CD14-positive monocyte (primary cell): ENCODE data around the gene CLEC4G. TPM values are rescaled to one million over a fixed set of nuclear protein-coding genes. Genes with fewer than 3 reads are reported as not detected.

Experiments
- DNase-seq, 3 donors: peaks; one replicate each; pipeline ENCODE4 v3.0.0-alpha.2; 2011 to 2022
- H2AFZ ChIP-seq: 2 replicates; pipeline ENCODE4 v1.6.0; 2012; ENCODE audit warnings: mild to moderate bottlenecking, low read depth, low read length, inconsistent platforms; ENCODE audit not compliant: insufficient read depth, poor library complexity, severe bottlenecking
- H3K27ac ChIP-seq, 2 donors: 1 replicate in 1 of 2; 2 replicates in 1 of 2; pipeline ENCODE4 v1.5.1; 2012 to 2013; ENCODE audit warnings: low read length in 2 of 2, control low read depth in 1 of 2, inconsistent platforms in 1 of 2, low read depth in 1 of 2, mild to moderate bottlenecking in 1 of 2
- H3K27me3 ChIP-seq, 2 donors: one replicate each; pipeline versions ENCODE4 v1.6.0 to v1.6.1; 2011 to 2013; ENCODE audit warnings: low read length in 2 of 2; ENCODE audit not compliant: control insufficient read depth in 2 of 2, insufficient read depth in 2 of 2
- H3K36me3 ChIP-seq, 2 donors: replicated peaks in 1 of 2; 1 replicate in 1 of 2; 2 replicates in 1 of 2; pipeline versions ENCODE4 v1.5.1 to v1.6.1; 2012 to 2013; ENCODE audit warnings: low read length in 2 of 2, control low read depth in 1 of 2, inconsistent platforms in 1 of 2, mild to moderate bottlenecking in 1 of 2; ENCODE audit not compliant: insufficient read depth in 2 of 2, control insufficient read depth in 1 of 2
- H3K4me1 ChIP-seq, 2 donors: 1 replicate in 1 of 2; 2 replicates in 1 of 2; pipeline versions ENCODE4 v1.5.1 to v1.6.1; 2012 to 2013; ENCODE audit warnings: low read length in 2 of 2, control low read depth in 1 of 2, inconsistent platforms in 1 of 2, mild to moderate bottlenecking in 1 of 2, moderate library complexity in 1 of 2; ENCODE audit not compliant: insufficient read depth in 2 of 2, control insufficient read depth in 1 of 2
- H3K4me2 ChIP-seq: replicated peaks from 2 replicates; pipeline ENCODE3; 2012; ENCODE audit warnings: low read length, moderate library complexity, mild to moderate bottlenecking; ENCODE audit not compliant: poor library complexity, severe bottlenecking; ENCODE audit errors: extremely low read depth
- H3K4me3 ChIP-seq, 3 experiments: fragments of 200-600 bp in 1 of 3; sonication (generic) in 1 of 3; replicated peaks in 1 of 3; 1 replicate in 2 of 3; 2 replicates in 1 of 3; pipeline ENCODE4 v1.5.1; 2011 to 2013; ENCODE audit warnings: low read length in 3 of 3, mild to moderate bottlenecking in 3 of 3, control low read depth in 2 of 3, low read depth in 2 of 3, inconsistent platforms in 1 of 3, moderate library complexity in 1 of 3
- H3K79me2 ChIP-seq: 2 replicates; pipeline ENCODE4 v1.6.0; 2012; ENCODE audit warnings: mild to moderate bottlenecking, control low read depth, inconsistent platforms, low read length, moderate library complexity; ENCODE audit not compliant: insufficient read depth
- H3K9ac ChIP-seq: 2 replicates; pipeline ENCODE4 v1.6.0; 2017; ENCODE audit warnings: low read length, mild to moderate bottlenecking; ENCODE audit not compliant: insufficient read depth, poor library complexity, severe bottlenecking
- H3K9me3 ChIP-seq, 2 donors: replicated peaks in 1 of 2; 1 replicate in 1 of 2; 2 replicates in 1 of 2; pipeline versions ENCODE4 v1.5.1 to v1.6.1; 2012 to 2013; ENCODE audit warnings: low read length in 2 of 2, control low read depth in 1 of 2; ENCODE audit not compliant: control insufficient read depth in 1 of 2, insufficient read depth in 1 of 2
- H4K20me1 ChIP-seq: 2 replicates; pipeline ENCODE4 v1.6.0; 2012; ENCODE audit warnings: mild to moderate bottlenecking, low read length, control low read depth, moderate library complexity; ENCODE audit not compliant: insufficient read depth
- H3K27ac Mint-ChIP-seq, 7 donors: one replicate each; pipeline ENCODE4 v1.8.0; 2020; ENCODE audit warnings: mild to moderate bottlenecking in 7 of 7, mixed read lengths in 7 of 7, moderate library complexity in 6 of 7, inconsistent platforms in 2 of 7
- H3K27me3 Mint-ChIP-seq, 3 donors: one replicate each; pipeline ENCODE4 v1.8.0; 2021 to 2022; ENCODE audit warnings: low read depth in 3 of 3, mild to moderate bottlenecking in 3 of 3, mixed read lengths in 3 of 3, moderate library complexity in 3 of 3, inconsistent platforms in 1 of 3
- H3K36me3 Mint-ChIP-seq, 2 donors: one replicate each; pipeline ENCODE4 v1.8.0; 2020; ENCODE audit warnings: mixed read lengths in 2 of 2, inconsistent platforms in 1 of 2, mild to moderate bottlenecking in 1 of 2
- H3K4me1 Mint-ChIP-seq: one replicate; pipeline ENCODE4 v1.8.0; 2020; ENCODE audit warnings: mild to moderate bottlenecking, mixed read lengths
- H3K4me3 Mint-ChIP-seq, 2 donors: one replicate each; pipeline ENCODE4 v1.8.0; 2020; ENCODE audit warnings: mild to moderate bottlenecking in 2 of 2, mixed read lengths in 2 of 2, moderate library complexity in 1 of 2
- H3K9me3 Mint-ChIP-seq, 7 donors: one replicate each; pipeline ENCODE4 v1.8.0; 2020 to 2022; ENCODE audit warnings: mixed read lengths in 7 of 7, mild to moderate bottlenecking in 6 of 7, moderate library complexity in 6 of 7, inconsistent platforms in 2 of 7
- CTCF ChIP-seq: fragments of 200-600 bp; IDR thresholded peaks from one replicate; pipeline ENCODE4 v1.8.0; 2022; ENCODE audit warnings: antibody characterized with exemption, mild to moderate bottlenecking
- WGBS: methylation state at CpG from one replicate; pipeline ENCODE4 v1.1.5; 2013; ENCODE audit warnings: missing lambda C conversion rate; ENCODE audit not compliant: insufficient coverage; 5-methylcytosine and 5-hydroxymethylcytosine counted together
- intact Hi-C, 2 donors: fragments of 100-400 bp; cut with micrococcal nuclease; formaldehyde crosslinking; loops; one replicate each; pipeline versions ENCODE4 v1.15.0 to v1.15.1; 2023
- polyA plus RNA-seq, 3 donors: library from polyadenylated mRNA; depleted of rRNA in 1 of 3; unstranded in 2 of 3; stranded (reverse) in 1 of 3; fragments of 300-500 nt in 2 of 3; fragments of >200 nt in 1 of 3; fragmentation: Illumina TruSeq in 2 of 3; gene quantifications; 1 replicate in 2 of 3; 2 replicates in 1 of 3; pipeline ENCODE4 v1.2.3, GENCODE V29; 2012 to 2021

The CLEC4G gene
- polyA plus RNA-seq, 3 donors: 4.7 to 7.9 (median 7.1) TPM

- Histone ChIP-seq H3K79me2 (no peaks in the 10 kb centered on the region), H3K4me3 (no peak overlapping the region), H3K4me1 (peaks cover 76% of the 10 kb centered on the region in 2 donors), H3K27ac (peak overlapping the region; percentile 16 to 54), H2AFZ (peak overlapping the region; percentile 46), H3K36me3 (no peaks in the 10 kb centered on the region), H3K27me3 (no peaks in the 10 kb centered on the region), H3K4me2 (no peak overlapping the region), H3K9ac (no peak overlapping the region), H3K9me3 (no peaks in the 10 kb centered on the region), H4K20me1 (no peaks in the 10 kb centered on the region)
- H3K27ac Mint-ChIP-seq: peak overlapping the region in 5 of 7 donors; percentile 3 to 82 (median 77)
- intact Hi-C loops: no loop called here
- peaks cover 0 to 4% (median 4%) of the 10 kb centered on the region in 3 donors for H3K27me3 Mint-ChIP-seq
- 100% methylated on average over 2 of the region's 10 CpGs for WGBS
- peaks cover 0 to 2% (median 0%) of the 10 kb centered on the region in 7 donors for H3K9me3 Mint-ChIP-seq
- peaks cover 0 to 3% of the 10 kb centered on the region in 2 donors for H3K36me3 Mint-ChIP-seq
- no peak for DNase-seq
- H3K4me3 Mint-ChIP-seq: no peak overlapping the region
- no peak for TF ChIP-seq CTCF
- peaks cover 64% of the 10 kb centered on the region for H3K4me1 Mint-ChIP-seq
Observed at GRCh38 chr19:7709932-7710460, 21.9 kb downstream of the CLEC4G start.

- peak overlapping the region; percentile 76 for H3K9ac ChIP-seq
- intact Hi-C loops: loop anchor here in 1 of 2 donors (2.0 kb wide), 1 partner anchor 52 kb away; no protein-coding TSS in a partner anchor
- no peaks in the 10 kb centered on the region for H3K9me3 ChIP-seq
- WGBS: 9% methylated on average over 5 of the region's 8 CpGs
- peak overlapping the region; percentile 92 to 98 for H3K27ac ChIP-seq
- H3K27ac Mint-ChIP-seq: peak overlapping the region; percentile 98 to 100 (median 99)
- peaks cover 80 to 84% of the 10 kb centered on the region in 2 donors for H3K4me1 ChIP-seq
- H3K36me3 Mint-ChIP-seq: peaks cover 0 to 3% of the 10 kb centered on the region in 2 donors
- no peaks in the 10 kb centered on the region for H4K20me1 ChIP-seq
- peaks cover 0 to 5% (median 4%) of the 10 kb centered on the region in 3 donors for H3K27me3 Mint-ChIP-seq
- peak overlapping the region in 1 of 2 donors; percentile 85 for H3K4me3 Mint-ChIP-seq
- DNase-seq: peak in 2 of 3 donors; percentile 29 to 65
- peak overlapping the region; percentile 75 for H3K4me2 ChIP-seq
- H3K36me3 ChIP-seq: no peaks in the 10 kb centered on the region
- peak overlapping the region; percentile 73 for H2AFZ ChIP-seq
- H3K27me3 ChIP-seq: no peaks in the 10 kb centered on the region
- H3K4me3 ChIP-seq: peak overlapping the region in 1 of 3 experiments; percentile 67
- no peaks in the 10 kb centered on the region for H3K79me2 ChIP-seq
- no peaks in the 10 kb centered on the region for H3K9me3 Mint-ChIP-seq
- no peak for TF ChIP-seq CTCF
- H3K4me1 Mint-ChIP-seq: peaks cover 75% of the 10 kb centered on the region
Observed at GRCh38 chr19:7706955-7707456, 24.9 kb downstream of the CLEC4G start.
